GM21447 (cell line): ENCODE data around the gene TACC3.

ENCODE experiments used
- ATAC-seq: cut with Tn5 transposase; IDR thresholded peaks from one replicate; pipeline ENCODE4 v1.9.1; 2021; ENCODE audit not compliant: unreplicated experiment

The TACC3 gene

GRCh38 chr4:1770791-1771231 lies 49.5 kb downstream of the TACC3 start:
- ATAC-seq, result no peak

- ATAC-seq, result no peak
Observed at GRCh38 chr4:1771555-1772305, 50.4 kb downstream of the TACC3 start.

GRCh38 chr4:1772853-1773538 lies 51.7 kb downstream of the TACC3 start:
- ATAC-seq, result no peak

GRCh38 chr4:1773754-1774153 lies 52.4 kb downstream of the TACC3 start:
- no peak for ATAC-seq

GRCh38 chr4:1775731-1776500 lies 54.6 kb downstream of the TACC3 start:
- ATAC-seq, result no peak

GRCh38 chr4:1776521-1777161 lies 55.3 kb downstream of the TACC3 start:
- ATAC-seq, result no peak

GRCh38 chr4:1777822-1778641 lies 56.7 kb downstream of the TACC3 start:
- no peak for ATAC-seq

GRCh38 chr4:1778642-1779392 lies 57.5 kb downstream of the TACC3 start:
- no peak for ATAC-seq

GRCh38 chr4:1779588-1780382 lies 58.5 kb downstream of the TACC3 start:
- no peak for ATAC-seq

- no peak for ATAC-seq
Observed at GRCh38 chr4:1780435-1780834, 59.1 kb downstream of the TACC3 start.

- no peak for ATAC-seq
Observed at GRCh38 chr4:1783015-1783414, 61.7 kb downstream of the TACC3 start.

- ATAC-seq, result no peak
Observed at GRCh38 chr4:1783970-1784369, 62.6 kb downstream of the TACC3 start.

GRCh38 chr4:1784395-1784788 lies 63.1 kb downstream of the TACC3 start:
- no peak for ATAC-seq

GRCh38 chr4:1784789-1785591 lies 63.7 kb downstream of the TACC3 start:
- no peak for ATAC-seq

GRCh38 chr4:1785592-1785991 lies 64.3 kb downstream of the TACC3 start:
- ATAC-seq, result no peak

- no peak for ATAC-seq
Observed at GRCh38 chr4:1786544-1787362, 65.4 kb downstream of the TACC3 start.

- ATAC-seq, result no peak
Observed at GRCh38 chr4:1787411-1788077, 66.2 kb downstream of the TACC3 start.
